Cardiac septum (tissue), 1 donor: ENCODE data around the gene SH2B2. TPM values are rescaled to one million over a fixed set of nuclear protein-coding genes. Genes with fewer than 3 reads are reported as not detected.

ENCODE experiments used
- microRNA-seq: library from miRNA; unstranded; fragments of <30 nt; microRNA quantifications from one replicate; pipeline ENCODE4 v1.2.0, GENCODE V29; 2020
- total RNA-seq: library from RNA; stranded (reverse); fragmentation: NEBNext Ultra II Directional; extraction: Animal tissue kit (Norgen Biotek cat#: 25700); gene quantifications from one replicate; pipeline ENCODE4 v1.2.1, GENCODE V29; 2021
- donor health status: DM: no; HTN: no; CAD: no.

Gene SH2B2
- total RNA-seq, 1 donor from 2014 or later: 3.1 TPM

Small RNAs within 50 kb of the gene (microRNA-seq; reads per million reads assigned to microRNA genes)
- not detected for gene MIR4285

Other genes starting within 250 kb of the SH2B2 start
- gene SPDYE6, start 69.6 kb downstream of the SH2B2 start, total RNA-seq: not detected
- gene PRKRIP1, start 109.5 kb downstream of the SH2B2 start, total RNA-seq: 15.4 TPM
- gene ORAI2, start 146.7 kb downstream of the SH2B2 start, total RNA-seq: 6.8 TPM
- gene ALKBH4, start 178.0 kb downstream of the SH2B2 start, total RNA-seq: 6.5 TPM
- 9.9 TPM for gene LRWD1, start 178.1 kb downstream of the SH2B2 start, total RNA-seq
- 58.7 TPM for gene POLR2J, start 192.1 kb downstream of the SH2B2 start, total RNA-seq
- 6.3 TPM for gene RASA4B, start 230.9 kb downstream of the SH2B2 start, total RNA-seq